ENCODE measurements around the gene SLCO2B1.

DNA sequence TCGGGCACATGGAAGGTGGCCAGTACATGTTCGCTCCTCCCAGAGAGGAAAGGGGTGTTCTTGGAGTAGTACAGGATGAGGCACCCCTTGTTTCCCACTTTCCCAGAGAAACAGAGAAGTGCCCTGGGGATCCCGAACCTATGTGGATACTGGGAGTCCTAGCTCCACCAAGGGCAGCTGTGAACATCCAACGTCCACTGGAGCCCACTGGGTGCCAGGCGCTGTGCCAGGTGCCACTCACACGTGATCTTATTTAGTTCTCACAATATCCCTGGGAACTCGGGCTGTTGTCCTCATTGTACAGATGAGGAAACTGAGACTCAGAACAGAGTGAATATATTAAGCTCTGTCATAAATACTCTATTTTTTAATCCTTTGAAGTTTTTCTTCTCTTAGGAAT lies 12.0 kb downstream of the SLCO2B1 start:
- TF ChIP-seq POLR2AphosphoS5 (IDR thresholded peaks at IDR 0.05): no peak
- TF ChIP-seq EP300 (IDR thresholded peaks at IDR 0.05): no peak
- TF ChIP-seq, protein P1, sequence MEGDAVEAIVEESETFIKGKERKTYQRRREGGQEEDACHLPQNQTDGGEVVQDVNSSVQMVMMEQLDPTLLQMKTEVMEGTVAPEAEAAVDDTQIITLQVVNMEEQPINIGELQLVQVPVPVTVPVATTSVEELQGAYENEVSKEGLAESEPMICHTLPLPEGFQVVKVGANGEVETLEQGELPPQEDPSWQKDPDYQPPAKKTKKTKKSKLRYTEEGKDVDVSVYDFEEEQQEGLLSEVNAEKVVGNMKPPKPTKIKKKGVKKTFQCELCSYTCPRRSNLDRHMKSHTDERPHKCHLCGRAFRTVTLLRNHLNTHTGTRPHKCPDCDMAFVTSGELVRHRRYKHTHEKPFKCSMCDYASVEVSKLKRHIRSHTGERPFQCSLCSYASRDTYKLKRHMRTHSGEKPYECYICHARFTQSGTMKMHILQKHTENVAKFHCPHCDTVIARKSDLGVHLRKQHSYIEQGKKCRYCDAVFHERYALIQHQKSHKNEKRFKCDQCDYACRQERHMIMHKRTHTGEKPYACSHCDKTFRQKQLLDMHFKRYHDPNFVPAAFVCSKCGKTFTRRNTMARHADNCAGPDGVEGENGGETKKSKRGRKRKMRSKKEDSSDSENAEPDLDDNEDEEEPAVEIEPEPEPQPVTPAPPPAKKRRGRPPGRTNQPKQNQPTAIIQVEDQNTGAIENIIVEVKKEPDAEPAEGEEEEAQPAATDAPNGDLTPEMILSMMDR (IDR thresholded peaks at IDR 0.05): no peak
- no peak for TF ChIP-seq POLR2A (IDR thresholded peaks at IDR 0.05)

Data from gastroesophageal sphincter (tissue), 3 donors.